GM10847 (cell line): ENCODE results near the gene ARHGAP15.

ENCODE experiments used
- POLR2A ChIP-seq: IDR thresholded peaks from 2 replicates; pipeline ENCODE4 v1.6.1; 2011; ENCODE audit not compliant: insufficient read length; ENCODE audit errors: extremely low read depth

Gene ARHGAP15

DNA sequence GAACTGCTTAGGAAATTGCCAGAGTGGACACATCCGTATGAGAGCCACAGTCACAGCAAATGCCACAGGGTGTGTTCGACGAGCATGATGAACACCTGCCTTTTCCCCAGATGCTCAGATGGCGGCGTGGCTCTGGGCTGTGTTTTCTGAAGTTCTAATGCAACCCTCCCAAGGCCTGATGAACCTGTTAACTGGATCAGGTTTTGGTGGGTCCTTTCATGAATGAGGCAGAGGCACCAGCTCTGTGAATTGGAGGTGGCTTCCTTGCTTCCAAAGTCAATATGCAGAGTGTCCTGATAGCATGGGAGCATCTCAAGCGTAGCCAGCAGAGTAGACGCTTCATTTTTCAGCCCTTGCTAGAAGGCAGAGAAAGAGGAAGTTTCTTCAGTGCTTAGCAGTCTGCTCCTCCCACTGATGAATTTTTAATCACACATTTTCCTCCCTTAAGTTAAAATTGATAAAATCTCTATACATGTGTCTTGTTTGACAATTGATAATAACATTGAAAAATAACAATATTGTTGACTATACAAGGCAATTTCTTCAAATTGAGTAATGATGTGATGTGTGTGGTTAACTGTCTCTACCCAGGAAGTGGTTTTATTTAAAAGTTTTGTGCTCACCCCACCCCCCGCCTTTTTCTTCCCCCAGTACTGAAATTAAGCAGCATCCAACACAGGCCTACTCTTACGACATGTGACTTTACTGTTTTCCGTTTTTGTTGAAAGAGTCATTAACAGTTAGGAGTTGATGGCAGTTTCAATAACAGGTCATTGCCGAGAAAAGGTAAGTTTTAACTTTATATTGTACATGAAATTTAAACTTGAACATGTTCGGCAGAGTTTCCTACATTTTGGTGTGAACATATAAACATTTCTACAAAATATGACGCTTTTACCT is at the start of gene ARHGAP15:
ARHGAP15 (plus strand) TSS at position 739 of the 900 bp plus-strand sequence.
- TF ChIP-seq POLR2A, result peak; percentile 33

DNA sequence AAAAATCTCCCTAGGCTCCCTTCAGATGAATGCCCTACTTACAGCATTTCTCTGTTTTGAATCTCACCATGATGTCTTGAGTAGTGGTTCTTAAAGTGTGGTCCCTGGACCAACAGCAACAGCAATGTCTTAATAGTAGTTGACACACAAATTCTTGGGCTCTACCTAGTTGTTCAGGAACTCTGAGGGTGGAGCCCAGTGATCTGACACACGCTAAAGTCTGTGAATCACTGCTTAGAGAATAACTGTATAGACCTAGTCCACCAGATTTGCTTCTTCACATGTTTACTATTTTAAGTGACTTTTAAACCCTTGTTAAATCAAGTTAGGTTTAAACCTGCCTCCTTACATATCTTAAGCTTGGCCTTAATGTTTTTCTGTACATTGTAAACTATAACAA is 47.6 kb upstream of the ARHGAP15 start:
- no peak for TF ChIP-seq POLR2A

DNA sequence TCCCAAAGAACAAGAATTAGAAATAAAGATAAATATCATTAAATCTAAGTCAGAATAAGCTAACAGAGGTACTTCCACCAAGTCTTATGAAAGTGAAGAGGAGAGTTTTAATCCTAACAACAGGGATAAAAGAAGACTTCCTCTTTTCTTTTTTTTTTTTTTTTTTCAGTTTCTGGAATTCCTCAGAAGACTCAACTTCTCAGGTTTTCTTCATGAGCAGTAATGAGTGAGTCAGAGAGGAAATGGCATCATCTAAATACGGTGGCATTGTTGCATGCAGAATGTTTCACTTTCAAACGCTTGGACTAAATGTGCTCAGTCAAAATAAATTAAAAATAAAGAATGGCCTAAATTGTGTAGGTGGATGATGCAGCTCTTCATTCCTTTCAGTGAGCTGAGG is 45.6 kb upstream of the ARHGAP15 start:
- TF ChIP-seq POLR2A, result no peak

DNA sequence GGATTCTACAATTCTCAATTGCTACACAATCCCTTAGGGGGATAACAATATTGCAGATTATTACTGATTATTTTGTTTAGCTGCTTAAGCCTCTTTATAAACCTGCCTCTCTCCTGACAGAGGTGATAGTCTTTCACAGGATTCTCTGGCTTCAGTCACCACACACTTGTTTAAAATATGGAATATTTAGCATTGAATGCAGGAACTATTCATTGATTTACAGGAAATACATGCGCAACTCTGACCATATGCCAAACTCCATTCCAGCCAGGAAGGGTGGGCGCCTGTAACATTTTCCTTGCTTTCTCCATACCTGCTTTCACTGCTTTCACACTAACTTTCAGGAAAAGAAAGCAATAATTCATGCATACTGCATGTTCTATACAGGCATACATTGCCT is 44.8 kb upstream of the ARHGAP15 start:
- TF ChIP-seq POLR2A, result no peak

DNA sequence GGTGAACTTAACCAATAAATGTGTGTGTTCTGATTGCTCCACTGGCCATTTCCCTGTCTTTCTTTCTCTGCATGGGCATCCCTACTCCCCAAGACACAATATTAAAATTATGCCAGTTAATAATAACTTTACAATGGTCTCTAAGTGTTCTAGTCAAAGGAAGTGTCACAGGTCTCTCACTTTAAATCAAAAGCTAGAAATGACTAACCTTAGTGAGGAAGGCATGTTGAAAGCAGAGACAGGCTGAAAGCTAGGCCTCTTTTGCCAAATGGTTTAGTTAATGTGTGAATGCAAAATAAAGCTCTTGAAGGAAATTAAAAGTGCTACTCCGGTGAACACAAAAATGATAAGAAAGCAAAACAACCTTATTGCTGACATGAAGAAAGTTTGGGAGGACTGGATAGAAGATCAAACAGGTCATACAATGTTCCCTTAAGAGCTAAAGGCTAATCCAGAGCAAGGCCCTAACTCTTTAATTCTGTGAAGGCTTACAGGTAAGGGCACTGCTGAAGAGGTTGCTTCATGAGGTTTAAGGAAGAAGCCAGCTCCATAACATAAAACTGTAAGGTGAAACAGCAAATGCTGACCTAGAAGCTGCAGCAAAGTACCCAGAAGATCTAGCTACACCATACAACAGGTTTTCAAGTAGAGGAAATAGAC is 44.0 kb upstream of the ARHGAP15 start:
- TF ChIP-seq POLR2A, result no peak

DNA sequence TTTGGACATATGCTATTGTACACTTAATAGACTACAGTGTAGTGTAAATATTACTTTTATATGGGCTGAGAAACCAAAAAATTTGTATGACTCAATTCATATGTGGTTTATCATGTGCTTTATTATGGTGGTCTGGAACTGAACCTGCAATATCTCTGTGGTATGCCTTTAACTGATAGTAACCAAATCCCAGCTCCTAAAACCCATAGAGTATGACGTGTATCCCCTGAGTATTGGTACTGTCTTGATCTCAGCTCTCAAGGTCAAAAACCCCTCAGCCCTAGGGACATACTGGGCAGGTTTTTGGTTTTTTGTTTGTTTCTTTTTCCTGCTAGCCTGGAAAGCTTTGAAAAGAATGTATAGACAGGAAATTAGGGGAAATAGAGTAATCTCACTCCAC is 42.2 kb upstream of the ARHGAP15 start:
- no peak for TF ChIP-seq POLR2A

DNA sequence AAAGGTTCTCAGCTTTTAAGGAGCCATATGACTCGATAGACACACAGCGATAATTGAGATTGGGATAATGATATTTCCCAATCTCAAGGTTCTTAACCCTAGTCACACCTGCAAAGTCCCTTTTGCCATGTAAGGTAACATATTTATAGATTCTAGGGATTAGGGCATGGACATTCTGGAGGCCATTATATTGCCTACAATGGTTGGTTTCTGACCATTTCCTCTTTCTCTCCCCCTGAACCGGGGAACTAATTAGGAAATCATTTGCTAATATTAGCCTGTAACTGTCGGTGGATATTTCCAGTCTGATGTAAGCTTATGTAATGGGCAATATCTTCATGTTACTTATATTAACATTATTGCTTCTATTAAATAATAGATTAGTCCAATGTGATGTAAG is 40.8 kb upstream of the ARHGAP15 start:
- TF ChIP-seq POLR2A, result no peak

DNA sequence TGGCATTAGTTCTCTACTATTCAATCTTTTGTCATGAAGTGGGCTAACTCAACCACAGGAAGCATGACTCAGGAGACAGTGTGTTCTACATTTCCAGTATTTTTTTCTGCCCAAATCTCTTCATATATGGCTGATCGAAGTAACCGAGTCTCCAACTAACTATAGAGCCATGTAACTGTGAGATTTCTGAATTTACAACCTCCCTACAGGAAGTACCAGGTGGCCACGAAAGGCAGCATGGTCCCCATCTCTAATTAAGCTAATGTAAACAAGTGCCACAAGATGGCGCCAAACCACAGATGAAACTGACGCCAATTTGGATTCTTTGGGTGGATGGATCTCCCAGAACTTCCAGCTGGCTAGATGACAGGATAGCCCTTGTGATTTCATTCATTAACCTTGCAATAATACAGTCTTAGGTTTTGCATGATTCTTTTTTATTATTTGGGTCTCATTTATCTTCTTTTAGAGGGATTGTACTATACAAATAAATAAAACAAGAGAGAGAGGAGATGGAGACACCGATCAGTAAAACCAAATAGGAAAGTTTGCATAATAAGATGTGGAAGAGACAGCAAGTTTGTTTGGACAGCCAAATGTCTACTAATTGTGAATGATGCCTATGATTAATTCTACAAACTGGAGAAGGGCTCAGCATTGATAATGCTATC is 18.3 kb upstream of the ARHGAP15 start:
- no peak for TF ChIP-seq POLR2A

DNA sequence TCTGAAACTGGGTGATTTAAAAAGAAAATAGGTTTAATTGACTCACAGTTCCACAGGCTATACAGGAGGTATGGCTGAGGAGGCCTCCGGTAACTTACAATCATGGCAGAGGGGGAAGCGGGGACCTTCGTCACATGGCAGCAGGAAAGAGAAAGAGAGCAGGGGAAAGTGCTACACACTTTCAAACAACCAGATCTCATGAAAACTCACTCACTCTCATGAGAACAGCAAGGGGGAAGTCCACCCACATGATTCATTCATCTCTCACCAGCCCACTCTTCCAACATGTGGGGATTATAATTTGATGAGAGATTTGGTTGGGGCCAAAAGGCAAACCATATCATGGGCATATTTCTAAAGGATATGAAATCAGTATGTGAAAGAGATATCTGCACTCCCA is 12.0 kb upstream of the ARHGAP15 start:
- no peak for TF ChIP-seq POLR2A

DNA sequence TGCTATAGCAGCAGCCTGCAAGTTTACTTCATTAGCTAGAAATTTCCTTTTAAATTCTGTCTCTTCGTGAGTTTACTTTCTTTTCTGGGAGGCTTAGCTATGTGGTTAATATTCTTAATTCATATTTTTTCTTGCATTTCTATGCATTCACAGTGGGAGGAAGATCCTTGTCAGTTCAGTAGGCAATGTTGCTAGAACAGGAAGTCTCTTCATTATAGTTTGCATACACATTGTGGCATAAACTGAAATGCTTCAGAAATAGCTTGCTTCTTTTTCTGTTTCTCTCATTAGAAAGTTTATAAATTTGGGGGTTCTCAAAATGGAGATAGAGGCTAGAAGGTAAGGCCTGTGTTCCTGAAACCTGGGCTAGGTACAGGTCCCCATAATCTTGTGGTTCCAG is 8.1 kb upstream of the ARHGAP15 start:
- no peak for TF ChIP-seq POLR2A

DNA sequence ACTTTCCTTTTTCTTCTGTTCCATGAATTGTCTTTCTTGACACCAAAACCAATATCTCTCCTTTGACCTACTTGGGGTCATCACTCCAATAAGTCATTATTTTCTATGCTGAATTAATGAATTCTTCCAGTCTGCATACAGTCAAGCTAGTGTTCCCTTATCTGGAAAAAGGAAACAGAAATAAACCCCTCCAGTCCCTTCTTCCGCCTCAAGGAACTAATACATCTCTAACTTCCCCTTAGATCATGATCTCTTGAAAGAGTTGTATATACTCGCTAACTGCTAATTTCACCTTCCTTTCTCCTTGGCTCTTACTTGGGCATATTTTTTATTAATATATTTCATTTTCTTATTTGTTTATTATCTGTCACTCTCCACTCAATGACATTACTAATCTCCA is 7.3 kb upstream of the ARHGAP15 start:
- TF ChIP-seq POLR2A, result no peak

DNA sequence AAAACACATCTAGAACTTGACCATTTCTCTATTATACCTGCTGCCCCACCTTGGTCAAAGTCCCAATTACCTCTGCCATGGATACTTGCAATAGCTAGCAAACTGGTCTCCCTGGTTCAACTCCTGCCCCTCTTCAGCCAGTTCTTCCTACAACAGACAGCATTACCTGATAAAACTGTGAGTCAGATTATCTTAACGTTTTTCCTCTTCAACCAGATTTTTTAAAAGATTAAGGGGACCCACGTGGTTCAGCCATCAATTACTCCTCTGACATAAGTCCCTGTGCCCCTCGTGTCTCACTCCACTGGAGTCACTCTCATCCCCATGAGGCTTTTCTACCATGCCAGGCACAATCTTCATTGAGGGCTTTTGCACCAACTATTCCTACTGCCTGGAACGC is 5.3 kb upstream of the ARHGAP15 start:
- no peak for TF ChIP-seq POLR2A

DNA sequence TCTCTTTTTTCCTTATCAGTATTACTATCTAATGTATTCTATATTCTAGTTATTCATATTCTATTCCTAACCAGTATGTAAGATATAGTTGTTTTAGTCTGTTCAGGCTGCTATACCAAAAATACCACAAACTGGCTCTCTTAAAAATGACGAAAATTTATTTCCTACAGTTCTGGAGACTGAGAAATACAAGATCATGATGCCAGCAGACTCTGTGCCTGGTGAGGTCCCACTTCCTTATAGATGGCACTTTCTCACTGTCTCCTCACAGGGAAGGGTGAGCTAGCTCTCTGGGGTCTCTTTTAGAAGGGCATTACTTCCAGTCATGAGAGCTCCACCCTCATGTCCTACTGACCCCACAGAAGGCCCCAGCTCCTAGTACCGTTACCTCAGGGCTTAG is 4.8 kb upstream of the ARHGAP15 start:
- no peak for TF ChIP-seq POLR2A

DNA sequence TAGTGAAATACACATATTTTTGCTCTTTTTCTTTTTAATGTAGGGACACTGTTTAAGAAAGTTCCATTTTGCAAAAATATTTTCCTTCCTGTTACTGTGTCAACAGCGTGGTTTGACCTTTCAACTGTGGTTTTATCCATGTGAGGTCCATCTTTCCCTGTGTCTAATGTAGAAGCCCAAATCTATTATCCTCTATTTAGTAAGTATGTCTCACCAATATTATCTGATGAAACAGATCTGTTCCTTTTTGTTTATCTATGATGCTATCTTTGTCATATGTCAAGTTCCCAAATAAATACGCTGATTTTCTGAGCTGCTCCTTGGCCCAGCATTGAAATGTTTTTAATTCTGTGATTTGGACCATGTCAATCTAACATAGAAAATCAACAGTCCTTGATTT is 3.5 kb upstream of the ARHGAP15 start:
- TF ChIP-seq POLR2A, result no peak

DNA sequence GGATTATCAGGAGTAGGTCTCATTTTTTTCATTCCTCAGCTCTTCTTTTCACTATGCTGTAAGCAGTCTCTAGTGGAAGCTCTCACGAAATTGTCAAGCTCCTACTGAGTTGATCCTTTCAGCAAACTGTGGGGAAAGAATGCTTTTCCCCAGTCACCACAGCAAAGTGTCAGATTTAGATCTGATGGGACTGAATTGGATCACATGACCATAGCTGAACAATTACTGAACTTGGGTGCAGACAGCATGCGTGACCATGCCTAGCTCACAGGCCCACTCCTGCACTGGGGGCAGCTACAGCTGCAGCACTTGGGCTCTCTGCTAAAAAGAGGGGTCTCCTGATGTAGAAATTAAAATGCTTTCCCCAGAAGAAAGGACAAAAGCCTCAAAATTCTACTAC is 3.1 kb downstream of the ARHGAP15 start:
- no peak for TF ChIP-seq POLR2A

DNA sequence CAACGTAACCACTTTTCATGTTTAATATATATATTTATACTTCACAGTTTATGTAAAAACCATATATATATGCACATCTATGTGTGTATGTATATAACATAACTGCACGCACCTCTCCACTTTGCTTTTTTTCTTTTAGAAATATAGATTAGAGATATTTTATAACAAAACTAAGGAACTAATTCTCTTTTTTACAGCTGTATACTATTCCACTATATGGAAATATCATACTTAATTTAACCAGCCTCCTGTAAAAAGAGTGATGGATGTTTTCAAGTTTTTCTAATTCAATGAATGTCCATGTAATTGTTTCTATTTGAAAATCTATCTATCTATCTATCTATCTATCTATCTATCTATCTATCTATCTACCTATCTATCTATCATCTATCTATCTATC is 4.6 kb downstream of the ARHGAP15 start:
- TF ChIP-seq POLR2A, result no peak
